K562 (cell line): Measurements from ENCODE around the gene THSD8. TPM values are rescaled to one million over a fixed set of nuclear protein-coding genes. Genes with fewer than 3 reads are reported as not detected.

Experiments used
- CBFA2T3 ChIP-seq: fragments of 450-650 bp; IDR thresholded peaks from 2 replicates; pipeline ENCODE4 v1.6.1; 2017
- CBX1 ChIP-seq: sonication (generic); IDR thresholded peaks from 2 replicates; pipeline ENCODE4 v1.6.1; 2016; ENCODE audit warnings: antibody characterized with exemption, low read depth, mild to moderate bottlenecking
- CHCHD3 ChIP-seq: fragments of 250-450 bp; sonication (Bioruptor Pico); IDR thresholded peaks from 2 replicates; pipeline ENCODE4 v2.1.2; 2022; ENCODE audit warnings: mild to moderate bottlenecking
- CHD1 ChIP-seq: fragments of 200-600 bp; sonication (generic); IDR thresholded peaks from one replicate; pipeline ENCODE4 v1.6.1; 2012; ENCODE audit warnings: mild to moderate bottlenecking, moderate library complexity, low read length, inconsistent platforms
- E2F3 ChIP-seq: fragments of 250-450 bp; sonication (Bioruptor Pico); IDR thresholded peaks from 2 replicates; pipeline ENCODE4 v1.4.0; 2020; ENCODE audit warnings: mild to moderate bottlenecking
- E2F6 ChIP-seq, 2 experiments: IDR thresholded peaks; 2 replicates each; pipeline ENCODE4 v1.6.1; 2011; ENCODE audit warnings: borderline replicate concordance in 1 of 2, control low read depth in 1 of 2, low read depth in 1 of 2, low read length in 1 of 2, mild to moderate bottlenecking in 1 of 2, mixed read lengths in 1 of 2, moderate library complexity in 1 of 2; ENCODE audit not compliant: insufficient read depth in 1 of 2, insufficient read length in 1 of 2, poor library complexity in 1 of 2, severe bottlenecking in 1 of 2; ENCODE audit errors: extremely low read depth in 1 of 2
- ETS1 ChIP-seq: conservative IDR thresholded peaks from 2 replicates; pipeline ENCODE4 v1.6.1; 2011; ENCODE audit warnings: low read depth, mild to moderate bottlenecking, low read length; ENCODE audit not compliant: control insufficient read depth
- HNRNPLL ChIP-seq: fragments of 200-400 bp; formaldehyde crosslinking; IDR thresholded peaks from 2 replicates; pipeline ENCODE4 v1.6.1; 2017; ENCODE audit warnings: low read length, low read depth, mild to moderate bottlenecking; ENCODE audit not compliant: poor library complexity, severe bottlenecking
- JUNB ChIP-seq: fragments of 450-650 bp; formaldehyde crosslinking; conservative IDR thresholded peaks from 2 replicates; pipeline ENCODE4 v1.4.0; 2020; ENCODE audit warnings: mild to moderate bottlenecking
- LCOR ChIP-seq: sonication (generic); formaldehyde crosslinking; IDR thresholded peaks from 2 replicates; pipeline ENCODE4 v1.8.0; 2022; ENCODE audit warnings: mild to moderate bottlenecking, missing genetic modification reagents
- NCOA2 ChIP-seq, 2 experiments: fragments of 450-650 bp; IDR thresholded peaks; 2 replicates each; pipeline ENCODE4 v1.6.1; 2018; ENCODE audit warnings: mild to moderate bottlenecking in 2 of 2, moderate library complexity in 1 of 2; ENCODE audit not compliant: partially characterized antibody in 2 of 2
- NFIC ChIP-seq: fragments of 450-650 bp; IDR thresholded peaks from 2 replicates; pipeline ENCODE4 v1.6.1; 2017; ENCODE audit warnings: mild to moderate bottlenecking, inconsistent platforms
- PHF8 ChIP-seq: fragments of 200-600 bp; sonication (generic); IDR thresholded peaks from 2 replicates; pipeline ENCODE4 v1.6.1; 2012; ENCODE audit warnings: mixed run types, mild to moderate bottlenecking, inconsistent platforms, low read length, moderate library complexity, borderline replicate concordance
- POLR2H ChIP-seq: IDR thresholded peaks from 2 replicates; pipeline ENCODE4 v1.6.1; 2016; ENCODE audit warnings: missing genetic modification characterization, low read depth, mild to moderate bottlenecking, control low read depth, missing compliant biosample characterization, moderate library complexity
- POLR3A ChIP-seq: IDR thresholded peaks from 2 replicates; pipeline ENCODE4 v1.6.1; 2011; ENCODE audit warnings: borderline replicate concordance, mild to moderate bottlenecking, moderate library complexity; ENCODE audit not compliant: insufficient read length, insufficient read depth; ENCODE audit errors: extremely low read depth
- PRPF4 ChIP-seq: fragments of 200-400 bp; formaldehyde crosslinking; IDR thresholded peaks from one replicate; pipeline ENCODE4 v1.6.1; 2017; ENCODE audit warnings: low read length, low read depth, mild to moderate bottlenecking; ENCODE audit not compliant: insufficient read depth, poor library complexity, severe bottlenecking
- RNF2 ChIP-seq: sonication (generic); IDR thresholded peaks from 2 replicates; pipeline ENCODE4 v1.6.1; 2016
- SRSF9 ChIP-seq: fragments of 200-400 bp; formaldehyde crosslinking; IDR thresholded peaks from 2 replicates; pipeline ENCODE4 v1.6.1; 2017; ENCODE audit warnings: low read depth, low read length, borderline replicate concordance
- TCF3 ChIP-seq: sonication (generic); formaldehyde crosslinking; IDR thresholded peaks from 2 replicates; pipeline ENCODE4 v1.4.0; 2020; ENCODE audit warnings: mild to moderate bottlenecking, missing genetic modification reagents
- ZBED1 ChIP-seq: IDR thresholded peaks from 2 replicates; pipeline ENCODE4 v1.6.1; 2014
- ZNF121 ChIP-seq: sonication (generic); formaldehyde crosslinking; conservative IDR thresholded peaks from 2 replicates; pipeline ENCODE4 v1.8.0; 2022; ENCODE audit warnings: missing genetic modification reagents
- ZNF143 ChIP-seq: sonication (generic); formaldehyde crosslinking; IDR thresholded peaks from 2 replicates; pipeline ENCODE4 v1.9.0; 2022; ENCODE audit warnings: mild to moderate bottlenecking, missing genetic modification reagents
- ZNF696 ChIP-seq: fragments of 250-450 bp; sonication (Bioruptor Pico); conservative IDR thresholded peaks from 2 replicates; pipeline ENCODE4 v1.4.0; 2020; ENCODE audit warnings: mild to moderate bottlenecking, moderate library complexity
- polyA plus RNA-seq, 8 experiments: library from polyadenylated mRNA; depleted of rRNA in 4 of 8; stranded (reverse) in 5 of 8; unstranded in 3 of 8; fragments of >200 nt; fragmentation: Nextera tagmentation in 2 of 8; fragmentation: Illumina TruSeq in 1 of 8; extraction: Ambion mirVana in 2 of 8; extraction: Trizol in 1 of 8; gene quantifications; 2 replicates each; pipeline versions ENCODE4 v1.2.1 to v1.2.3, GENCODE V29; 2011 to 2014; ENCODE audit warnings: inconsistent platforms in 1 of 8, missing spikeins in 1 of 8
- total RNA-seq, 7 experiments: library from RNA; depleted of rRNA in 6 of 7; stranded (reverse); fragments of >200 nt in 6 of 7; fragmentation: Illumina TruSeq in 2 of 7; extraction: Trizol in 2 of 7; gene quantifications; 2 replicates each; pipeline versions ENCODE4 v1.2.1 to v1.2.3, GENCODE V29; 2011 to 2021; ENCODE audit warnings: low replicate concordance in 1 of 7
- TF ChIP-seq, protein P1 (sequence below): sonication (generic); formaldehyde crosslinking; IDR thresholded peaks from 2 replicates; pipeline ENCODE4 v1.8.1; 2023; ENCODE audit warnings: mild to moderate bottlenecking, missing genetic modification reagents

THSD8 gene
- total and polyA plus RNA-seq, 9 of the 15 experiments (the other 6 are each of a cell fraction or from before 2014, with no cell fraction given): 8.4 to 42.4 (median 19.9) TPM; not detected in 2

GRCh38 chr19:12801466-12802266 lies at the start of gene THSD8, which contains the start of gene PRDX2 (continued):
- TF ChIP-seq ZNF696: no peak
- TF ChIP-seq RNF2: peak; percentile 83
- TF ChIP-seq ZBED1: peak; percentile 45
- no peak for TF ChIP-seq NCOA2 (IDR thresholded peaks at IDR 0.05; ENCODE audit: partially characterized antibody in 2 of 2)
- TF ChIP-seq HNRNPLL: peak; percentile 32
- peak; percentile 73 to 79 for TF ChIP-seq E2F6 (IDR thresholded peaks at IDR 0.05; ENCODE audit: borderline replicate concordance in 1 of 2, extremely low read depth in 1 of 2, insufficient read depth in 1 of 2, insufficient read length in 1 of 2, low read depth in 1 of 2, low read length in 1 of 2, poor library complexity in 1 of 2, severe bottlenecking in 1 of 2)
- TF ChIP-seq SRSF9: no peak
- peak; percentile 92 for TF ChIP-seq CHD1
- TF ChIP-seq CBX1: peak; percentile 61; the same call in 1 of the 2 replicates
- 0 out of 2 replicates have a peak, but pooled peaks have one; percentile 42 for TF ChIP-seq E2F3
- peak; percentile 52 for TF ChIP-seq NFIC
- TF ChIP-seq JUNB (CRISPR knock-in tag): 0 out of 2 replicates have a peak, but pooled peaks have one; percentile 44
- peak; percentile 82 for TF ChIP-seq POLR2H (tag)
- TF ChIP-seq TCF3: no peak
- peak; percentile 36 for TF ChIP-seq PRPF4
- TF ChIP-seq ETS1: peak; percentile 50; the same call in 1 of the 2 replicates
- no peak for TF ChIP-seq POLR3A
- 0 out of 2 replicates have a peak, but pooled peaks have one; percentile 41 for TF ChIP-seq CBFA2T3
- TF ChIP-seq, protein P1, sequence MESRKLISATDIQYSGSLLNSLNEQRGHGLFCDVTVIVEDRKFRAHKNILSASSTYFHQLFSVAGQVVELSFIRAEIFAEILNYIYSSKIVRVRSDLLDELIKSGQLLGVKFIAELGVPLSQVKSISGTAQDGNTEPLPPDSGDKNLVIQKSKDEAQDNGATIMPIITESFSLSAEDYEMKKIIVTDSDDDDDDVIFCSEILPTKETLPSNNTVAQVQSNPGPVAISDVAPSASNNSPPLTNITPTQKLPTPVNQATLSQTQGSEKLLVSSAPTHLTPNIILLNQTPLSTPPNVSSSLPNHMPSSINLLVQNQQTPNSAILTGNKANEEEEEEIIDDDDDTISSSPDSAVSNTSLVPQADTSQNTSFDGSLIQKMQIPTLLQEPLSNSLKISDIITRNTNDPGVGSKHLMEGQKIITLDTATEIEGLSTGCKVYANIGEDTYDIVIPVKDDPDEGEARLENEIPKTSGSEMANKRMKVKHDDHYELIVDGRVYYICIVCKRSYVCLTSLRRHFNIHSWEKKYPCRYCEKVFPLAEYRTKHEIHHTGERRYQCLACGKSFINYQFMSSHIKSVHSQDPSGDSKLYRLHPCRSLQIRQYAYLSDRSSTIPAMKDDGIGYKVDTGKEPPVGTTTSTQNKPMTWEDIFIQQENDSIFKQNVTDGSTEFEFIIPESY (CRISPR knock-in tag): peak; percentile 77
- TF ChIP-seq CHCHD3 (CRISPR knock-in tag): no peak
- 0 out of 2 replicates have a peak, but pooled peaks have one; percentile 43 for TF ChIP-seq ZNF143 (CRISPR knock-in tag)
- TF ChIP-seq PHF8: peak; percentile 99
- TF ChIP-seq ZNF121: no peak
- TF ChIP-seq LCOR (CRISPR knock-in tag): 0 out of 2 replicates have a peak, but pooled peaks have one; percentile 28
